Peyer's patch (tissue), 4 donors: ENCODE results near the gene SIPA1L3. TPM values are rescaled to one million over a fixed set of nuclear protein-coding genes. Genes with fewer than 3 reads are reported as not detected.

Experiments
- DNase-seq, 3 donors: peaks; one replicate each; pipeline ENCODE4 v3.0.0-alpha.2; 2017 to 2019
- H3K27ac ChIP-seq, 4 donors: fragments of 200-600 bp; sonication (generic); one replicate each; pipeline ENCODE4 v1.5.1; 2016 to 2019
- H3K27me3 ChIP-seq, 2 donors: fragments of 200-600 bp; sonication (generic); one replicate each; pipeline ENCODE4 v1.5.1; 2019
- H3K36me3 ChIP-seq, 3 donors: fragments of 200-600 bp; sonication (generic); one replicate each; pipeline ENCODE4 v1.5.1; 2016 to 2019
- H3K4me1 ChIP-seq, 4 donors: fragments of 200-600 bp; sonication (generic); one replicate each; pipeline ENCODE4 v1.5.1; 2016 to 2019
- H3K4me3 ChIP-seq, 4 donors: fragments of 200-600 bp; sonication (generic); 1 replicate in 3 of 4; 2 replicates in 1 of 4; pipeline ENCODE4 v1.5.1; 2016 to 2019; ENCODE audit warnings: mild to moderate bottlenecking in 1 of 4
- H3K9me3 ChIP-seq, 4 donors: fragments of 200-600 bp; sonication (generic); one replicate each; pipeline ENCODE4 v1.5.1; 2016 to 2019; ENCODE audit warnings: mild to moderate bottlenecking in 1 of 4
- CTCF ChIP-seq, 6 experiments: fragments of 450-650 bp in 4 of 6; fragments of 200-600 bp in 2 of 6; sonication (generic) in 1 of 6; IDR thresholded peaks; one replicate each; pipeline ENCODE4 v1.5.1; 2017 to 2019; ENCODE audit warnings: antibody characterized with exemption in 6 of 6, mild to moderate bottlenecking in 3 of 6, moderate library complexity in 1 of 6
- POLR2A ChIP-seq, 2 donors: fragments of 450-650 bp; IDR thresholded peaks; one replicate each; pipeline ENCODE4 v1.5.1; 2017; ENCODE audit warnings: antibody characterized with exemption in 2 of 2, mild to moderate bottlenecking in 2 of 2, moderate library complexity in 2 of 2
- small RNA-seq, 2 donors: library from RNA; depleted of rRNA; stranded (forward); fragments of <200 nt; gene quantifications; one replicate each; pipeline ENCODE3, GENCODE V24; 2016
- total RNA-seq, 4 donors: library from RNA; depleted of rRNA; stranded (reverse); fragments of >200 nt; gene quantifications; one replicate each; pipeline ENCODE4 v1.1.0, GENCODE V29; 2016

SIPA1L3 gene
- total RNA-seq, 4 donors from 2014 or later, result 63.5 to 304 (median 264) TPM

- Histone ChIP-seq H3K27me3 (no peaks in the 10 kb centered on the region), H3K9me3 (no peaks in the 10 kb centered on the region), H3K4me3 (peak overlapping the region in 3 of 4 donors; percentile 5 to 58 (median 7)), H3K4me1 (peaks cover 0 to 44% (median 0%) of the 10 kb centered on the region in 4 donors), H3K27ac (peak overlapping the region; percentile 62 to 95 (median 78)), H3K36me3 (no peaks in the 10 kb centered on the region)
- TF ChIP-seq POLR2A (IDR thresholded peaks at IDR 0.05), result no peak
- no peak for TF ChIP-seq CTCF (IDR thresholded peaks at IDR 0.05)
- DNase-seq, result no peak
These were observed 345.4 kb downstream of the SIPA1L3 start for GRCh38 chr19:38252385-38252784.

- no peak for TF ChIP-seq CTCF (IDR thresholded peaks at IDR 0.05)
- TF ChIP-seq POLR2A (IDR thresholded peaks at IDR 0.05), result no peak
- peaks cover 0 to 39% (median 0%) of the 10 kb centered on the region in 4 donors for H3K4me1 ChIP-seq
- no peaks in the 10 kb centered on the region for H3K27me3 ChIP-seq
- H3K4me3 ChIP-seq, result peak overlapping the region; percentile 1 to 58 (median 10)
- no peaks in the 10 kb centered on the region for H3K36me3 ChIP-seq
- peak overlapping the region; percentile 62 to 95 (median 78) for H3K27ac ChIP-seq
- no peaks in the 10 kb centered on the region for H3K9me3 ChIP-seq
- DNase-seq, result peak in 1 of 3 donors; percentile 58
These were observed 346.1 kb downstream of the SIPA1L3 start for GRCh38 chr19:38252941-38253691.

- TF ChIP-seq CTCF (IDR thresholded peaks at IDR 0.05) (no peak), POLR2A (IDR thresholded peaks at IDR 0.05) (no peak)
- peak overlapping the region in 1 of 4 donors; percentile 58 for H3K4me3 ChIP-seq
- no peaks in the 10 kb centered on the region for H3K36me3 ChIP-seq
- no peaks in the 10 kb centered on the region for H3K27me3 ChIP-seq
- H3K27ac ChIP-seq, result peak overlapping the region; percentile 62 to 95 (median 78)
- H3K9me3 ChIP-seq, result no peaks in the 10 kb centered on the region
- H3K4me1 ChIP-seq, result peaks cover 0 to 32% (median 0%) of the 10 kb centered on the region in 4 donors
- DNase-seq, result no peak
These were observed 346.8 kb downstream of the SIPA1L3 start for GRCh38 chr19:38253788-38254187.

- Histone ChIP-seq H3K4me1 (peaks cover 0 to 28% (median 0%) of the 10 kb centered on the region in 4 donors), H3K27ac (peak overlapping the region in 3 of 4 donors; percentile 58 to 83 (median 77)), H3K4me3 (peak overlapping the region; percentile 25 to 58 (median 49)), H3K27me3 (no peaks in the 10 kb centered on the region), H3K9me3 (no peaks in the 10 kb centered on the region), H3K36me3 (no peaks in the 10 kb centered on the region)
- no peak for DNase-seq
- TF ChIP-seq CTCF (IDR thresholded peaks at IDR 0.05), result no peak
- no peak for TF ChIP-seq POLR2A (IDR thresholded peaks at IDR 0.05)
These were observed 348.5 kb downstream of the SIPA1L3 start for GRCh38 chr19:38255383-38256014.

Small RNAs within 50 kb of the gene (small RNA-seq; reads per million reads assigned to genes)
- 0 reads per million in 2 donors for gene RN7SL663P

Other genes starting within 250 kb of the SIPA1L3 start
- gene ZNF607, start 187.4 kb upstream of the SIPA1L3 start, total RNA-seq, result 10 to 100 TPM in 1 of 4 donors, 1 to 10 TPM in 3; 1.7 to 12.5 (median 2.2) TPM
- gene ZNF573, start 127.6 kb upstream of the SIPA1L3 start, total RNA-seq, result 10 to 100 TPM in 1 of 4 donors, 1 to 10 TPM in 3; 4.6 to 29.7 (median 8.0) TPM
- not detected for gene WDR87, start 614 bp upstream of the SIPA1L3 start, total RNA-seq